ENCODE results near the gene CRY2.

- TF ChIP-seq CTCF (IDR thresholded peaks at IDR 0.05 in 4 of 5, conservative IDR thresholded peaks at IDR 0.05 in 1 of 5), result no peak
- TF ChIP-seq POLR2A (IDR thresholded peaks at IDR 0.05), result no peak
These were observed 4.9 kb downstream of the CRY2 start for GRCh38 chr11:45852018-45852711.

Data from gastrocnemius medialis (tissue), 4 donors.